Esophagus muscularis mucosa (tissue), 4 donors: ENCODE measurements around the gene GNG4.

Source experiments
- EP300 ChIP-seq: sonication (generic); formaldehyde crosslinking; IDR thresholded peaks from one replicate; pipeline ENCODE4 v1.6.1; 2017; ENCODE audit warnings: antibody characterized with exemption
- POLR2A ChIP-seq: fragments of 450-650 bp; IDR thresholded peaks from one replicate; pipeline ENCODE4 v1.6.1; 2017; ENCODE audit warnings: antibody characterized with exemption, moderate library complexity, mild to moderate bottlenecking, low read depth
- TF ChIP-seq, protein P1 (sequence below), 3 experiments: fragments of 200-600 bp in 2 of 3; fragments of 450-650 bp in 1 of 3; sonication (generic) in 2 of 3; IDR thresholded peaks; one replicate each; pipeline ENCODE4 v1.5.1; 2017 to 2019; ENCODE audit warnings: antibody characterized with exemption in 3 of 3, mild to moderate bottlenecking in 2 of 3, moderate library complexity in 1 of 3

DNA sequence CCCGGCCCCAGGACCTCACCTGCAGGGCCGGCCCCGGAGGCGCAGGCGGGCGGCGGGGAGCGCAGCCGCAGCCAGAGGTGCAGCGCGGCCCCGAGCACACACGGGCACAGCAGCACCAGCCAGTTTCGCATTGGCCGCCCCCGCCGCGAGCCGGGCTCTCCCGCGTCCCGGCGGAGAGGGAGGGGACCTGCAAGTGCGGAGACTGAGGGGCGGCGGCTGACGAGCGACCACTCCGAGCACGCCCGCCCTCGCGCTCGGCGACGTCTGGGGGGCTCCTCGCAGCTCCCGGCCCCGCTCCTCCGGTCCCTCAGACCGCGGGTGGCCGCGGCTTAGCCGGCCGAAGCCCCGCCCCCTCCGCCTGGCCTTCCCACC lies 145.5 kb downstream of the GNG4 start, which contains the start of gene B3GALNT2:
- TF ChIP-seq, protein P1, sequence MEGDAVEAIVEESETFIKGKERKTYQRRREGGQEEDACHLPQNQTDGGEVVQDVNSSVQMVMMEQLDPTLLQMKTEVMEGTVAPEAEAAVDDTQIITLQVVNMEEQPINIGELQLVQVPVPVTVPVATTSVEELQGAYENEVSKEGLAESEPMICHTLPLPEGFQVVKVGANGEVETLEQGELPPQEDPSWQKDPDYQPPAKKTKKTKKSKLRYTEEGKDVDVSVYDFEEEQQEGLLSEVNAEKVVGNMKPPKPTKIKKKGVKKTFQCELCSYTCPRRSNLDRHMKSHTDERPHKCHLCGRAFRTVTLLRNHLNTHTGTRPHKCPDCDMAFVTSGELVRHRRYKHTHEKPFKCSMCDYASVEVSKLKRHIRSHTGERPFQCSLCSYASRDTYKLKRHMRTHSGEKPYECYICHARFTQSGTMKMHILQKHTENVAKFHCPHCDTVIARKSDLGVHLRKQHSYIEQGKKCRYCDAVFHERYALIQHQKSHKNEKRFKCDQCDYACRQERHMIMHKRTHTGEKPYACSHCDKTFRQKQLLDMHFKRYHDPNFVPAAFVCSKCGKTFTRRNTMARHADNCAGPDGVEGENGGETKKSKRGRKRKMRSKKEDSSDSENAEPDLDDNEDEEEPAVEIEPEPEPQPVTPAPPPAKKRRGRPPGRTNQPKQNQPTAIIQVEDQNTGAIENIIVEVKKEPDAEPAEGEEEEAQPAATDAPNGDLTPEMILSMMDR (IDR thresholded peaks at IDR 0.05) = no peak
- peak; percentile 86 for TF ChIP-seq POLR2A
- no peak for TF ChIP-seq EP300
